HG03045 (cell line): Measurements from ENCODE around the gene GDNF.
"Not testable (repeated sequence)": the region's sequence is repeated elsewhere in the genome, so short reads cannot be mapped to it uniquely, and the experiment has no call there.

Source experiments
- ATAC-seq: cut with Tn5 transposase; IDR thresholded peaks from one replicate; pipeline ENCODE4 v1.9.1; 2021; ENCODE audit warnings: mild to moderate bottlenecking, moderate library complexity; ENCODE audit not compliant: unreplicated experiment

Gene GDNF

GRCh38 chr5:37787742-37788141 lies 52.1 kb downstream of the GDNF start:
- no peak for ATAC-seq

DNA sequence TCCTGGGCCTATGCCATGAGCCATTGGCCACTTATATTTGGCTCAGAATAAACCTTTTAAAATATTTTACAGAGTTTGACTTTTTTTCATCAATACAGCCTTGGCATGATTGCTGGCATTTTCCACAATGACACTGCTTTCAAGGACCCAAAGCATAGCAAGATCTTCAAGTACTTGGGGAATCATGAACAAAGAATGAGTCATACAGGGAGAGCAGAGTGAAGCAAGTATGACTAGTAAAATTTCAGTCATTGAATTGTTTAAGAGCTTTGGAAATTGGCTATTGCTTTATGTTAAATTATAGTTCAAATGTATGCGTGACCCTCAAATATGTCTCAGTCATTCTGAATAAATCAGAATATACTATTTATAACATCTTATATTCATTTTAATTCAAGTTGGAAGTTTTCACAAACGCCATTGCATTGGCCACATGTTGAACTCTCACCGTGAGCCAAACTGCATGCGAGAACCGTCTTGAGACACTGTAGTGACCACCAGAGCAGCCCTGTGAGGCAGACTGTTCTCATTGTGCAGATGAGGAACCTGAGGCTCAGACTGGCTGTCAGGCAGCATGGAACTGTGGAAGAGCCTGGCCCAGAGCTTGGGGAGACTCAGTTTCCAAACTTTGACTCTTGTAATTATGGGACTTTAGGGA lies 52.9 kb downstream of the GDNF start:
- no peak for ATAC-seq

DNA sequence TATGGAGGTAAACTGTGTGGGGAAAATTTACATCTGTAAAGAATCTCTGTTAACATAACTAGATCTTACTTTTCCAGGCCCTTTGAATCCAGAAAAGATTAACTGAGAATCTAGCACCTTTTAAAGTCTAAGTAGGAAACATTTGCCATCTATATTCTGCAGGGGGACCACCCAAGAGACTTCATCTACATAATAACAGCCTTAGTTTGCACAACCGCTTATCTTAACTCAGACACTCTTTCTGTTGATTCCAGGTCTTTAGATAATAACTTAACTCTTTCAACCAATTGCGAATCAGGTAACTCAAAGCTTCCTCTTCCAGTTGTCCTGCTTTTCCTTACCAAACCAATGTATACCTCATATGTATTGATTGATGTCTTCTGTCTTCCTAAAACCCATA lies 53.4 kb downstream of the GDNF start:
- no peak for ATAC-seq

DNA sequence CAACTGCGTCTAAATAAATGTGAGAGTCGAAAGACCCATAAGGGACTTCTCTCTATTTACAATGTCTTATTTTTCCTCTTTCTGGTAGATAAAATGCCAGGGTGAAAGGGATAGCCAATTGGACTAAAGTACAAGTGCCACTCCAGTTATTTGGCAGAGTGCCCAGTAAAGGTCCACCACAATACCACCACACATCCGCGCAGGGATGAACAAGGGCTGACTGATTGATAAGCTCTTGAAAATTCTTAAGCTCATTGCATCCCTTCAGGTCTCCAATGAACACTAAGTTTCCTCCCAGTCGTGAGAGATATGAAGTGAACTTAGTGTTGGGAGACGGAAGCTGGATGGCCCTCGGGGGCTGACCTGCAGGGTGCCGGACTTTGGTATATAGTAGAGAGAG lies 58.4 kb downstream of the GDNF start:
- not testable (repeated sequence) for ATAC-seq

DNA sequence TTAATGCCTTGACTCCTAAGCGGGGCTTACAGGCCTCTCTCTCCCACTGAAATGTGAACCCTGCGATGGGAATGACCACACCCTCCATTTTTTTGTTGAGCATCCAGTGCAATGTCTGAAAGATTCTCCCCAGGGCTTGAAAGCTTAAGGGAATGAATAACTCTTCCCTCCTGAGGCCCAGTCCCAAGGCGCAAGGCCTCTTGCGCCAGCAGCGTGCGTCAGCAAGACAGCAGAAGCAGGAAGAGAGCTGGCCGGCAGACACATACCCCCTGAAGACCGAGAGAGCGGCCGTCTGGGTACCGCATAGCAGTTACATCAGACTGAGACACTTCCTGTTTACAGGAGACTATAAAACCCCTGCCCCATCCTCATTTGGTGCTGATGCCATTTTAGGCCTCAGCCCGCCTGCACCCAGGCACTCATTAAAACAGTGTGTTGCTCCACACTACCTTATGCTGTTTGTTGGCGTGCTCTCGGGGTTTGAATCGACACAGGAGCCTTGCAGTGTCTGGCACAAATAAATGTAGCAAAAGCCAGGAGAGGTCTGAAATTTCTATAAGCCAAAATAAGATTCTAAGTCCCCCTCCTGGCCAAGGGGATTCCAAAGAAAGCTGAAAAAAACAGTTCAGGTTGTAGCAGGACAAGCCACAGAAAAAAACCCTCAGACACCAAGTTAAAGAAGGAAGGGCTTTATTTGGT lies 62.3 kb downstream of the GDNF start:
- no peak for ATAC-seq

GRCh38 chr5:37776826-37777225 lies 63.0 kb downstream of the GDNF start:
- ATAC-seq, result no peak

DNA sequence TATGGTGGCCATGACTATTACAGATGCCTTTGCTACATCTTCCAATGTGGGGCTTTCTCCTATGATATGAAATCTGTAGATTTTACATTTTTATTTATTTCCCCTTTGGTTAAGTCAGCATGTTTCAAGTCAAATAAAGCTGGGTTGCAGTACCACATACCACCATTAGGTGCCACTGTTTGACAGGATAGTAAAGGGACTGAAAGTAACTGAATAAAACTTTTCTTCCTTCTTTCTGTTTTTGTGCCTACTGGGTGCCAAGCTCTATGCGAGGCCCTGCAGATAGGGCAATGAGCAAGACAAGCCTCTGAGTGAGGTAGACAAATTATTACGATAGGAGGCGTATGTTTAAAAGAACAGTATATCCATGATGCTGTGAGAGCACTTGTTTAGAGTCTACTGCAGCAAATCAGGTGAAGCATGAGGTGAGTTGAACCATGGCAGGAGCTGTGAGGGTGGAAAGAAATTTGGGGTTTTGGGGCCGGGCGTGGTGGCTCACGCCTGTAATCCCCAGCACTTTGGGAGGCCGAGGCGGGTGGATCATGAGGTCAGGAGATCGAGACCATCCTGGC lies 64.8 kb downstream of the GDNF start:
- no peak for ATAC-seq

DNA sequence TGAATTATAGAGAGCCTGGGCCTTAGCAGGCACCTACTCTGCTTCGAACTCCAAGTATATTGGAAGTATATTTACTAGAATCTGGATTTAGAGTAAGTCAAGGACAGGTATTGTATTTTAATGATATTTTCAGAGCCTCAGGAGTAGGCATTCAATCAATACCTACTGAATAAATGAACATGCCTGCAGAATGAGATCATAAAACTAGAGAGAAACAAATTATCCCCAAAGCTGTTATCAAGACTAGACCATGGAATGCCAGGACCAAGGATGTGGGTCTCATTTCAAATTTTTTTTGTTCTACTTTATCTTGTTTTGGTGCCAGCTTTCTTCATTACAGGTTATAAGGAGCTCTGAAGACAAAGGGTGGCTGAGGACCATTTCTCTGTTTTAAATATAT lies 66.0 kb downstream of the GDNF start:
- no peak for ATAC-seq

GRCh38 chr5:37772255-37772654 lies 67.6 kb downstream of the GDNF start:
- no peak for ATAC-seq

- no peak for ATAC-seq
These were observed 68.1 kb downstream of the GDNF start for GRCh38 chr5:37771731-37772130.

GRCh38 chr5:37771203-37771611 lies 68.6 kb downstream of the GDNF start:
- ATAC-seq, result no peak

DNA sequence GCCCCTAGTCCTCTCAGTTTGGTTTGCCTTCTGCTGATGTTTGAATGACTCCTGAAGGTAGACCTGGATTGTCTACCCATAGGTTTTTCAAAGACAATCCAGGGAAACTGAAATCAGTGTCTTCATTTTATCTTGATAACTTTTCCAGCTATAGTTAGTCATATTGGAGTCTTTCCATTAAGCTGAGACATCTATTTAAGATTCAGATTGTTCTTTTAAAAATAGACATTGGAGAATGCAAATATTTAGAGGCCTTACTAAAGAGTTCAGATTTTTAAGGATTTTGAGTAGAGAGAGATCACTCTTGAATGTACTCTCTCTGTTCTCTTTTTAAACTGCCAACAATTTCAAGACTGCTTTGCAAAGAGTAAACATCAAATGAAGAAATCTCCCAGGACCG lies 69.1 kb downstream of the GDNF start:
- ATAC-seq, result no peak

- no peak for ATAC-seq
These were observed 70.0 kb downstream of the GDNF start for GRCh38 chr5:37769840-37770239.

DNA sequence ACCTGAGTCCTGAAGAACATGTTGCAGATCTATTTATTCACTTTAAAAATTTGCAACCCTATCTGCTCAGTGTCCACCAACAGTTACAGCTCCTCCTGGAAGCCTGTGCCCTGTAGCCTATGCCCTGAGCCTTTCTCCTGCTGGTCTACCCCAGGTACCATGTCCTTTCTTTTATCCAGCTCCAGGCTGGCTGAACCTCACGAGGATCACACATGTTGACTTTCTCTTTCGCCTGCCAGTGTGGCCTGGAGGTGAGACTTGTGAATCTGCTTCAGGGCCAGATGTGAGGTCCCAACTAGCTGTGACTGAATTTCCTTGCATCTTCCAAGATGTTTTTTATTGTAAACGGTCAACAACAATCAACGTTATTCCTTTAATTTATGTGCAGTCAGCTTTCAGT lies 70.7 kb downstream of the GDNF start:
- no peak for ATAC-seq

DNA sequence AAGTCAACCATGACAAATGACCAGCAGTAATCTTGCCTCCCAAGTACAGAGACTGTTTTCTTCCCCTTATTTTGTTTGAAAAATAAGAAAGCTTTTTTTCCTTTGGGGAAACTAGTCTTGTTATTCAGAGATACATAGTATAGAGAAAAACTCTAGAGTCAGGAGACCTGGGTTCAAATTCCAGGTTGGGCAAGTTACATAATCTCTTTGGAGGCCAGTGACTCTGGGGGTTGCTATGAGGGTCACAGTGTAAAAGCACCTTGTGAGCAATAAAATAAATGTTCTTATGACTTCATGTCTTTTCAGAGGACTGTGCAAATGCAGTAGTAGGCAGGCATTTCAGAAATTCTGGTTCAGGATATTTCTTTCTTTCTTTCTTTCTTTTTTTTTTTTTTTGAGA lies 71.5 kb downstream of the GDNF start:
- ATAC-seq, result no peak

DNA sequence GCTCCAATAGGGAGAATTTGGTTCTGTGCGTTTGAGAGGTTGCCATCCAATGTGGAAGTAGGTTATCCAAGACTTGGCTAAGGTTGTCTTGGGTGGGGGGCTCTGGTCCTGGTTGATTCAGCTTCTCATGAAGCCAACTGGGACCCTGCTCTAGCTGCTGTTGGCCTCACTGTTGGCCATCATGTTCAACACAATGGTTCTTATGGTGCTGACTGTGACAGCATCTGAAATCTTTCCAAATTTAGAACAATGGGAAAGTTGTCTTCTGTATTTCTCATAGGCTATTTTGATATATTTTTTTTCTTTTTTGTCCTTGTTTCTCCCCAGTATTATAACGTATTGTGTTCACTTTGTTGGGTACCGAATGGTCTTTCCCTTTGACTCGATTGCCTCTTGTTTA lies 71.9 kb downstream of the GDNF start:
- no peak for ATAC-seq

DNA sequence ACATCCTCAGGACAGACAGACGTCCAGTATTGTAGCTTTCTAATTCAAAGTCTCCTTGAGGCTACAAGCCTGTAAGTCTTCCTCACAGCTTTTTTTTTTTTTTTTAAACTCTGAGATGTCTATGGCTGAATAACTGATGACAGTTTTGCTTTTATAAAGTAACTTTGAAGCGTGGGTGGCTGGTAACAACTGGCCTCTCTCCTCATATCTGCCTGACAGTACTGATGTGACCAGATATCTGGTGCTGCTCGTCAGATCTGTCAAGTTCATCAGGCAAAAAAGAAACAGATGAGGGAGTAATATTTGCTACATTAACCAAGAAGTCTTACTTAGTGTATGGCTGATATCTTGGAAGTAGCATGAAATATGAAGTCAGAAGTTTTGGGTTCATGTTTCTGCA lies 72.6 kb downstream of the GDNF start:
- no peak for ATAC-seq
